Dendritic cell treated with granulocyte-macrophage colony-stimulating factor and Interleukin-4, amounts not matched to agents 40 ng/mL and 50 ng/mL, for 4 days (primary cell): Measurements from ENCODE around the gene MAN2A1.
A peak's percentile ranks its signal among the peaks of the same experiment; 100 is the strongest.

Experiments used
- H3K27ac Mint-ChIP-seq: one replicate; pipeline ENCODE4 v1.8.0; 2022; ENCODE audit warnings: mild to moderate bottlenecking, mixed read lengths
- H3K27me3 Mint-ChIP-seq: one replicate; pipeline ENCODE4 v1.8.0; 2022; ENCODE audit warnings: mild to moderate bottlenecking, mixed read lengths
- H3K36me3 Mint-ChIP-seq: one replicate; pipeline ENCODE4 v1.8.0; 2022; ENCODE audit warnings: low read depth, mixed read lengths
- H3K4me1 Mint-ChIP-seq: one replicate; pipeline ENCODE4 v1.8.0; 2022; ENCODE audit warnings: low read depth, mixed read lengths
- H3K4me3 Mint-ChIP-seq: one replicate; pipeline ENCODE4 v1.8.0; 2022; ENCODE audit warnings: mild to moderate bottlenecking, moderate library complexity, mixed read lengths
- H3K9me3 Mint-ChIP-seq: one replicate; pipeline ENCODE4 v1.8.0; 2022; ENCODE audit warnings: mixed read lengths
- intact Hi-C: fragments of 100-400 bp; cut with micrococcal nuclease; formaldehyde crosslinking; loops from one replicate; pipeline ENCODE4 v1.15.0; 2022

MAN2A1 gene

DNA sequence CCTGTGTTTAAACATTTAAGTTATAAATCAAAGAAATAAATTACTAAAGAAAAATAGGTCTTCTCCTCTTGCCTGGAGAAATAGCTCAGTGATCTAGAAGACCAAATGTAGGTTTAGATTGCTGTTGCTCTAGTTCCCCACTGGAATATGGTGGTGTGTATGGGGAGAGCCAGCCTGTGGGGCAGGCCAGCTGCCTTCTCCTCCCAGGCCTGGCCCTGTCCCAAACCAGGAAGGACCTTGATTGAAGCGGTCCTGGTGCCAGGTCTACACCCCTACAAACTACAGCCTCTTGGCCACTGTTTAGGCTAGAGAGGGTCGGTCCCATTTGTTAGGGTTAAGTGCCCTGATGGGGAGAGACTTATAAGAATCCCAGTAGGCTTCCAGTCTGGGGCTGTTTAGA is 35.4 kb downstream of the MAN2A1 start:
- Mint-ChIP-seq H3K27ac (no peak overlapping the region), H3K27me3 (no peaks in the 10 kb centered on the region), H3K4me3 (no peak overlapping the region), H3K9me3 (no peaks in the 10 kb centered on the region), H3K36me3 (peaks cover 23% of the 10 kb centered on the region), H3K4me1 (peaks cover 6% of the 10 kb centered on the region)
- intact Hi-C loops = no loop called here

GRCh38 chr5:109739741-109740728 is 50.3 kb downstream of the MAN2A1 start:
- Mint-ChIP-seq H3K27ac (peak overlapping the region; percentile 25), H3K4me1 (peaks cover 38% of the 10 kb centered on the region), H3K4me3 (no peak overlapping the region), H3K36me3 (peaks cover 40% of the 10 kb centered on the region), H3K9me3 (no peaks in the 10 kb centered on the region), H3K27me3 (no peaks in the 10 kb centered on the region)
- intact Hi-C loops = no loop called here

DNA sequence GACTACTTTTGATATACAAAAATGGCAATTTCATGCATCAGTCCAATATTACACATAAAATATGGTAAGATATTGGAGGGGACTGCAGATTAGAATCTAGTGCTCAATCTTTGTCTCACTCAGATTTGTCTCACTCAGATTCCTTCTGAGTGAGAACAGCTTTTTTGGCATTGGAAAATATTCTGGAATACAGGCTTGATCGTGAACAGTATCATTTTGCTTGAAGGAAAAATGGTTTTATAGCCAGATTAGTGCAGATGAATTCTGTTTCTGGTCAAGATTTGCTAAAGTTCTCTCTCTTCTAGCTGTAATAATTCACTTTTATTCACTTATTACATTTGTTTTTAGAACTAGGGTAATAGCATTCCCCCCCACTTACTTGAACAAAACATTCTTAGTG is 51.2 kb downstream of the MAN2A1 start:
- Mint-ChIP-seq H3K4me3 (no peak overlapping the region), H3K4me1 (peaks cover 38% of the 10 kb centered on the region), H3K36me3 (peaks cover 41% of the 10 kb centered on the region), H3K27me3 (no peaks in the 10 kb centered on the region), H3K9me3 (no peaks in the 10 kb centered on the region), H3K27ac (no peak overlapping the region)
- intact Hi-C loops = no loop called here

DNA sequence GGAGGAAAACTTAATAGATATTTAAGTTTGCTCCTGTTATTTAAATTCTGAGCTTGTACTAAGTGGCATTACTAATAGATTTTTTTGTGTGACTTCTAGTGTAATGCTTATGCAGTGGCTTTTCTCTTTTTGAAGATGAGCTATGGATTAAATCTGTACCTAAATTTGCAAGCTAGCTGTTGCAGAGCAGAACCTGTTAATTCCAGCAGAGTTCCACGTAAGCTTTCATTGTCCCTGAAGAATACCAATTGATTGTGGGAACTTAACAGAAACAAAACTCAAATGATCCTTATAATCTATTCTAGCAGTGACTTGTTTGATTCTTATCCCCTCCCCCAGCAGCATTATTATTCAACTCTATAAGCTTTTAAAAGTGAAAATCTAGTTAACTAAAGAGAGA is 51.7 kb downstream of the MAN2A1 start:
- no peak overlapping the region for H3K27ac Mint-ChIP-seq
- H3K36me3 Mint-ChIP-seq = peaks cover 41% of the 10 kb centered on the region
- H3K4me1 Mint-ChIP-seq = peaks cover 38% of the 10 kb centered on the region
- intact Hi-C loops = no loop called here
- no peak overlapping the region for H3K4me3 Mint-ChIP-seq
- H3K27me3 Mint-ChIP-seq = no peaks in the 10 kb centered on the region
- H3K9me3 Mint-ChIP-seq = no peaks in the 10 kb centered on the region

DNA sequence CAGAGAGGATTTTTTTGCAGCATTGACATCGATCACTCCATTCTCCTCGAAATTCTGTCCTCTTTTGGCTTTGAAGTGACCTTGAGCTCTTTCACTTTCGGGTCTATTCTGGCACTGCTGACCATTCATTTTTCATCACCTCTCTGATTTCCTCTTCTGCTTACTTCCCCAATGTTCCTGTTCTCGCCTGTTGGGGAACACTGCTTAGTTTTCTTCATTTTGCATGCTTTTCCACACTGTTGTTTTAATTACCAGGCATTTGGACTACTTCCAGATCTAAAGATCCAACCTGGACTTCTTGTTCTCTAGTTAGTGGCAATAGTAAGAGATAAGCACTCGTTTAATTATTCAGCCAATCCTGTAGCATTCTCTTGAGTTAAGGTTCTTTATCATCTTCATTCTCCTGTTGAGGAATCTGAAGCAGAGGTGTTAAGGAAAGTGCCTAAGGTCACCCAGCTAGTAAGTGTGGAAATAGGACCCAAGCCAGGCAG is 53.4 kb downstream of the MAN2A1 start:
- Mint-ChIP-seq H3K27me3 (no peaks in the 10 kb centered on the region), H3K4me3 (peak overlapping the region; percentile 62), H3K27ac (peak overlapping the region; percentile 93), H3K4me1 (peaks cover 38% of the 10 kb centered on the region), H3K9me3 (no peaks in the 10 kb centered on the region), H3K36me3 (peaks cover 41% of the 10 kb centered on the region)
- intact Hi-C loops = loop anchor here (2.0 kb wide), 1 partner anchor 54 kb away; the partner anchor contains the start of gene MAN2A1

DNA sequence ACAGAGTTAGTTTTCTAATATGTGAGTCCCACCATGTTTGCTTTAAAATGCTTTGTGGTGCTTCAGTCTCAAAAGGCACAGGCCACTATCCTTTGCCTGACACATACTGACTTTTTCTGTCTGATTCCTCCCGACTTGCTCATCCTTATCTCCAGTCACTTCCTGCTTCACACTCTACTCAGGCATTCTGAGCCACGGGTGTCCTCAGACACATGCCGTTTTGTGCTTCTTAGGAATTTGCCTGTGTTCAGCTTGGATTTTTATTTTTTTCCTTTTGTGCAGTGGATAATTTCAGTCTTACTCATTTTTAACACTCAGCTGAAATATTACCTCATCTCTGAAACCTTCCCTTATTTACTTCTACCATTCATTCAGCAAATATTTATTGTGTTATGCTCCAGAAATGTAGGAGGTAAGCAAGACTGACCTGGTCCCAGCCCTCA is 54.1 kb downstream of the MAN2A1 start:
- Mint-ChIP-seq H3K27ac (peak overlapping the region; percentile 93), H3K4me3 (peak overlapping the region; percentile 28), H3K4me1 (peaks cover 45% of the 10 kb centered on the region), H3K9me3 (no peaks in the 10 kb centered on the region), H3K36me3 (peaks cover 39% of the 10 kb centered on the region), H3K27me3 (no peaks in the 10 kb centered on the region)
- intact Hi-C loops = loop anchor here (2.0 kb wide), 1 partner anchor 55 kb away; the partner anchor contains the start of gene MAN2A1

GRCh38 chr5:109744261-109744660 is 54.5 kb downstream of the MAN2A1 start:
- Mint-ChIP-seq H3K4me1 (peaks cover 47% of the 10 kb centered on the region), H3K4me3 (no peak overlapping the region), H3K27ac (peak overlapping the region; percentile 93), H3K36me3 (peaks cover 34% of the 10 kb centered on the region), H3K9me3 (no peaks in the 10 kb centered on the region), H3K27me3 (no peaks in the 10 kb centered on the region)
- intact Hi-C loops = no loop called here

- H3K4me3 Mint-ChIP-seq = no peak overlapping the region
- H3K36me3 Mint-ChIP-seq = peaks cover 35% of the 10 kb centered on the region
- H3K27me3 Mint-ChIP-seq = no peaks in the 10 kb centered on the region
- H3K27ac Mint-ChIP-seq = no peak overlapping the region
- H3K9me3 Mint-ChIP-seq = no peaks in the 10 kb centered on the region
- H3K4me1 Mint-ChIP-seq = peaks cover 30% of the 10 kb centered on the region
- intact Hi-C loops = no loop called here
Measured at GRCh38 chr5:109748546-109748945, 58.8 kb downstream of the MAN2A1 start.

GRCh38 chr5:109750463-109750862 is 60.7 kb downstream of the MAN2A1 start:
- intact Hi-C loops = no loop called here
- Mint-ChIP-seq H3K9me3 (no peaks in the 10 kb centered on the region), H3K4me1 (peaks cover 21% of the 10 kb centered on the region), H3K36me3 (peaks cover 29% of the 10 kb centered on the region), H3K27ac (no peak overlapping the region), H3K27me3 (no peaks in the 10 kb centered on the region), H3K4me3 (no peak overlapping the region)

GRCh38 chr5:109753279-109753678 is 63.6 kb downstream of the MAN2A1 start:
- intact Hi-C loops = no loop called here
- Mint-ChIP-seq H3K9me3 (no peaks in the 10 kb centered on the region), H3K27ac (no peak overlapping the region), H3K4me1 (peaks cover 24% of the 10 kb centered on the region), H3K4me3 (no peak overlapping the region), H3K36me3 (peaks cover 53% of the 10 kb centered on the region), H3K27me3 (no peaks in the 10 kb centered on the region)

- Mint-ChIP-seq H3K9me3 (no peaks in the 10 kb centered on the region), H3K4me1 (peaks cover 22% of the 10 kb centered on the region), H3K27ac (no peak overlapping the region), H3K4me3 (no peak overlapping the region), H3K36me3 (peaks cover 53% of the 10 kb centered on the region), H3K27me3 (no peaks in the 10 kb centered on the region)
- intact Hi-C loops = no loop called here
Measured at GRCh38 chr5:109754319-109754718, 64.6 kb downstream of the MAN2A1 start.

DNA sequence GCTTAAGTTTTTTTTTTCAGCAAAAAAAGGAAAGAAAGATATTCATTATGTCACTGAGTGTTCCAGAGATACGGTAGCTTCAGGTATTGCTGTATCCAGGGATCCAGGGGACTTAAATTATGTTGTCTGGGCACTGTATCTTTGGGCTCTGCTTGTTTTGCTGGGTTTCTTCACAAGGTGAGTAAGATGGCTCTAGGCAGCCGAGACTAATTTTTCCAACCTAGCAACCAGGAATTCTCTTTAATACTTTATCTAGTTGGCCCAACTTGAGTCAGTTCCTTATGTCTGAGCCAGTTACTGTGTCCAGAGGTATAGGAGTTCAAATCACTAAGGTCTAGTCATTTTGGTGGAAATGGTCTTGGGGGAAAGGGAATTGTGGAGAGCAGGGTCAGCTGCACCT is 66.0 kb downstream of the MAN2A1 start:
- Mint-ChIP-seq H3K4me3 (no peak overlapping the region), H3K4me1 (peaks cover 24% of the 10 kb centered on the region), H3K9me3 (peaks cover 11% of the 10 kb centered on the region), H3K27ac (no peak overlapping the region), H3K27me3 (no peaks in the 10 kb centered on the region), H3K36me3 (peaks cover 63% of the 10 kb centered on the region)
- intact Hi-C loops = no loop called here

DNA sequence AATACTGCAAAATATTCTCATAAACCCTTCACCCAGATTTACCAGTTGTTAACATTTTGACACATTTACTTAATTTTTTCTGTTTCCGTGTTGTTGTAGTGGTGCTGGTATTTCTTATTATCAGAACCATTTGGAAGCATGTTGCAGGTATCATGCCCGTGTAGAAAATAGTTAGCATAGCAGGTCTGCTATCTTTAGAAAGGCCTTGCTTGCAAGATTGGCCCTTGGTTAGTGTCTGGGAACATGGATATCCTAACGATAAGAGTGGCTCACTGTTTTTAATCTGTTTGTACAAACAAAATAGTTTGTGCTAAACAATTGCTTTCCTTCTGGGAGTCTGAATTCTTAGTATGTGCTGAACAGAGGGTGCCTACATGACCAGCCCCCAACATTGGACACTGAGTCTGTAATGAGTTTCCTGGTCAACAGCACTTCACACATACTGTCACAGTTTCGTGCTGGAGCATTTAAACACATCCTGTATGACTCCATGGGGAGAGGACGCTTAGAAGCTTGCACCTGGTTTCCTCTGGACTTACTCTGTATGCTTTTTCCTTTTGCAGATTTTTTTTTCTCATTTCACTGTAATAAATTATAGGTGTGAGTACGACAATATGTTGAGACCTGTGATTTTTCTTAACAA is 66.9 kb downstream of the MAN2A1 start:
- H3K27me3 Mint-ChIP-seq = no peaks in the 10 kb centered on the region
- H3K4me3 Mint-ChIP-seq = no peak overlapping the region
- peaks cover 56% of the 10 kb centered on the region for H3K36me3 Mint-ChIP-seq

GRCh38 chr5:109757490-109757889 is 67.8 kb downstream of the MAN2A1 start:
- no peaks in the 10 kb centered on the region for H3K27me3 Mint-ChIP-seq
- H3K9me3 Mint-ChIP-seq = peaks cover 13% of the 10 kb centered on the region
- no peak overlapping the region for H3K4me3 Mint-ChIP-seq
- H3K4me1 Mint-ChIP-seq = peaks cover 20% of the 10 kb centered on the region
- peaks cover 53% of the 10 kb centered on the region for H3K36me3 Mint-ChIP-seq
- intact Hi-C loops = no loop called here
- no peak overlapping the region for H3K27ac Mint-ChIP-seq

More for the DNA sequence above, 66.9 kb downstream of the MAN2A1 start:
- H3K27ac Mint-ChIP-seq = no peak overlapping the region
- intact Hi-C loops = no loop called here
- peaks cover 18% of the 10 kb centered on the region for H3K4me1 Mint-ChIP-seq
- H3K9me3 Mint-ChIP-seq = peaks cover 13% of the 10 kb centered on the region
